WTC11 (cell line): ENCODE measurements around the gene ARG2. TPM values are rescaled to one million over a fixed set of nuclear protein-coding genes. Genes with fewer than 3 reads are reported as not detected.
A peak's percentile ranks its signal among the peaks of the same experiment; 100 is the strongest.

Experiments
- ATAC-seq: fragments of 200-7000 bp; cut with Tn5 transposase; 2 replicates; pipeline ENCODE4 v1.10.0; 2021; ENCODE audit warnings: mild to moderate bottlenecking, moderate library complexity
- CTCF ChIA-PET: fragments of 300-600 bp; sonication (Branson Sonifier 250); formaldehyde crosslinking; loops from one replicate; lab custom pipeline; 2021; ENCODE audit warnings: antibody characterized with exemption; lab: Charles Lee
- POLR2A ChIA-PET: fragments of 350-600 bp; sonication (Branson Sonifier 250); formaldehyde crosslinking; loops from one replicate; lab custom pipeline; 2021; ENCODE audit warnings: antibody characterized with exemption; lab: Charles Lee
- DNase-seq: peaks from one replicate; pipeline ENCODE4 v3.0.0; 2021; ENCODE audit warnings: low spot score
- H3K27ac Mint-ChIP-seq: 2 replicates; pipeline ENCODE4 v1.8.0; 2021; ENCODE audit warnings: mixed read lengths
- H3K27me3 Mint-ChIP-seq: 2 replicates; pipeline ENCODE4 v1.8.0; 2021; ENCODE audit warnings: low read depth, mild to moderate bottlenecking, moderate library complexity, mixed read lengths
- H3K36me3 Mint-ChIP-seq: 2 replicates; pipeline ENCODE4 v1.8.0; 2021; ENCODE audit warnings: mixed read lengths
- H3K4me1 Mint-ChIP-seq: 2 replicates; pipeline ENCODE4 v1.8.0; 2022; ENCODE audit warnings: mixed read lengths
- H3K4me3 Mint-ChIP-seq: 2 replicates; pipeline ENCODE4 v1.8.0; 2021; ENCODE audit warnings: mild to moderate bottlenecking, moderate library complexity, mixed read lengths
- H3K9me3 Mint-ChIP-seq: 2 replicates; pipeline ENCODE4 v1.8.0; 2021; ENCODE audit warnings: mixed read lengths
- CREM ChIP-seq: sonication (generic); formaldehyde crosslinking; IDR thresholded peaks from 2 replicates; pipeline ENCODE4 v1.8.1; 2022; ENCODE audit warnings: mild to moderate bottlenecking, missing genetic modification reagents, moderate library complexity
- ERG ChIP-seq: fragments of 250-450 bp; sonication (Bioruptor Pico); IDR thresholded peaks from 2 replicates; pipeline ENCODE4 v1.8.0; 2021; ENCODE audit warnings: mild to moderate bottlenecking
- JAZF1 ChIP-seq: fragments of 250-450 bp; sonication (Bioruptor Pico); IDR thresholded peaks from 2 replicates; pipeline ENCODE4 v1.9.0; 2021; ENCODE audit warnings: moderate library complexity, mild to moderate bottlenecking, inconsistent platforms
- KAT7 ChIP-seq: sonication (generic); formaldehyde crosslinking; IDR thresholded peaks from 2 replicates; pipeline ENCODE4 v1.8.1; 2023; ENCODE audit warnings: missing genetic modification reagents, mild to moderate bottlenecking, borderline replicate concordance
- NR1H2 ChIP-seq: sonication (generic); formaldehyde crosslinking; IDR thresholded peaks from 2 replicates; pipeline ENCODE4 v1.9.0; 2021; ENCODE audit warnings: mild to moderate bottlenecking, moderate library complexity, missing genetic modification reagents
- NR2C2 ChIP-seq: sonication (generic); formaldehyde crosslinking; IDR thresholded peaks from 2 replicates; pipeline ENCODE4 v1.8.0; 2022; ENCODE audit warnings: mild to moderate bottlenecking, missing genetic modification reagents
- RORB ChIP-seq: fragments of 250-450 bp; sonication (Bioruptor Pico); IDR thresholded peaks from 2 replicates; pipeline ENCODE4 v1.9.0; 2021; ENCODE audit warnings: mild to moderate bottlenecking
- SP1 ChIP-seq: sonication (generic); formaldehyde crosslinking; conservative IDR thresholded peaks from 2 replicates; pipeline ENCODE4 v1.8.1; 2022; ENCODE audit warnings: missing genetic modification reagents
- TEAD4 ChIP-seq: sonication (generic); formaldehyde crosslinking; IDR thresholded peaks from 2 replicates; pipeline ENCODE4 v1.8.0; 2022; ENCODE audit warnings: mild to moderate bottlenecking, missing genetic modification reagents
- ZNF219 ChIP-seq: sonication (generic); formaldehyde crosslinking; IDR thresholded peaks from 2 replicates; pipeline ENCODE4 v1.8.0; 2023; ENCODE audit warnings: missing genetic modification reagents, mild to moderate bottlenecking, borderline replicate concordance
- ZNF317 ChIP-seq: sonication (generic); formaldehyde crosslinking; IDR thresholded peaks from 2 replicates; pipeline ENCODE4 v1.8.1; 2023; ENCODE audit warnings: low read depth, mild to moderate bottlenecking, moderate library complexity, missing genetic modification reagents, borderline replicate concordance
- ZNF416 ChIP-seq: fragments of 250-450 bp; sonication (Bioruptor Pico); IDR thresholded peaks from 2 replicates; pipeline ENCODE4 v1.9.0; 2021; ENCODE audit warnings: mild to moderate bottlenecking, inconsistent platforms
- ZNF423 ChIP-seq: fragments of 250-450 bp; sonication (Bioruptor Pico); IDR thresholded peaks from 2 replicates; pipeline ENCODE4 v2.1.2; 2022; ENCODE audit warnings: mild to moderate bottlenecking, moderate library complexity
- ZNF425 ChIP-seq: fragments of 250-450 bp; sonication (Bioruptor Pico); conservative IDR thresholded peaks from 2 replicates; pipeline ENCODE4 v1.9.0; 2021; ENCODE audit warnings: mild to moderate bottlenecking
- total RNA-seq: library from RNA; stranded (reverse); gene quantifications from 3 replicates; pipeline ENCODE4 v1.2.3, GENCODE V29; 2021
- TF ChIP-seq, protein P1 (sequence below): sonication (generic); formaldehyde crosslinking; IDR thresholded peaks from 2 replicates; pipeline ENCODE4 v1.8.0; 2022; ENCODE audit warnings: mild to moderate bottlenecking, missing genetic modification reagents
- TF ChIP-seq, protein P2 (sequence below): sonication (generic); formaldehyde crosslinking; IDR thresholded peaks from 2 replicates; pipeline ENCODE4 v1.8.1; 2023; ENCODE audit warnings: mild to moderate bottlenecking, missing genetic modification reagents, borderline replicate concordance
- TF ChIP-seq, protein P3 (sequence below): sonication (generic); formaldehyde crosslinking; IDR thresholded peaks from 2 replicates; pipeline ENCODE4 v1.8.0; 2022; ENCODE audit warnings: missing genetic modification reagents
- TF ChIP-seq, protein P4 (sequence below): fragments of 250-450 bp; sonication (Bioruptor Pico); IDR thresholded peaks from 2 replicates; pipeline ENCODE4 v1.9.0; 2021; ENCODE audit warnings: mild to moderate bottlenecking
- TF ChIP-seq, protein P5 (sequence below): sonication (generic); formaldehyde crosslinking; IDR thresholded peaks from 2 replicates; pipeline ENCODE4 v1.8.1; 2023; ENCODE audit warnings: mild to moderate bottlenecking, missing genetic modification reagents

The ARG2 gene
- total RNA-seq, 1 experiment from 2014 or later: 29.8 TPM

GRCh38 chr14:67694791-67695393 lies 75.2 kb downstream of the ARG2 start (continued):
- TF ChIP-seq ERG (CRISPR knock-in tag) (no peak), RORB (CRISPR knock-in tag) (no peak)
- TF ChIP-seq, protein P1, sequence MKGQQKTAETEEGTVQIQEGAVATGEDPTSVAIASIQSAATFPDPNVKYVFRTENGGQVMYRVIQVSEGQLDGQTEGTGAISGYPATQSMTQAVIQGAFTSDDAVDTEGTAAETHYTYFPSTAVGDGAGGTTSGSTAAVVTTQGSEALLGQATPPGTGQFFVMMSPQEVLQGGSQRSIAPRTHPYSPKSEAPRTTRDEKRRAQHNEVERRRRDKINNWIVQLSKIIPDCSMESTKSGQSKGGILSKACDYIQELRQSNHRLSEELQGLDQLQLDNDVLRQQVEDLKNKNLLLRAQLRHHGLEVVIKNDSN (CRISPR knock-in tag): 0 out of 2 replicates have a peak, but pooled peaks have one; percentile 3

- H3K36me3 Mint-ChIP-seq: peaks cover 29% of the 10 kb centered on the region
- peak within 1 kb of the TSS; percentile 99 for H3K27ac Mint-ChIP-seq
- peaks cover 11% of the 10 kb centered on the region for H3K4me1 Mint-ChIP-seq
- peak within 1 kb of the TSS; percentile 96 for H3K4me3 Mint-ChIP-seq
- H3K27me3 Mint-ChIP-seq: peaks cover 11% of the 10 kb centered on the region
- 0 out of 2 replicates have a peak, but pooled peaks cover 3% of the 10 kb centered on the region for H3K9me3 Mint-ChIP-seq
- ATAC-seq (peak; percentile 93), DNase-seq (peak; percentile 86)
- CTCF ChIA-PET: interaction anchor here (0.5 to 2.6 kb wide), 14 partner anchors 9 to 336 kb away, joined by 3 to 23 read pairs (median 4); partner anchors contain the start of genes ARG2, ATP6V1D and PIGH
- POLR2A ChIA-PET: interaction anchor here (0.6 to 2.1 kb wide), 19 partner anchors 9 to 1499 kb away, joined by 3 to 21 read pairs (median 4); partner anchors contain the start of genes ARG2, ATP6V1D, EIF2S1 and PIGH
- TF ChIP-seq ZNF423: no peak
- TF ChIP-seq CREM (CRISPR knock-in tag): 0 out of 2 replicates have a peak, but pooled peaks have one; percentile 18
- TF ChIP-seq ZNF219 (CRISPR knock-in tag): no peak
- TF ChIP-seq JAZF1 (CRISPR knock-in tag): no peak
- TF ChIP-seq, protein P2, sequence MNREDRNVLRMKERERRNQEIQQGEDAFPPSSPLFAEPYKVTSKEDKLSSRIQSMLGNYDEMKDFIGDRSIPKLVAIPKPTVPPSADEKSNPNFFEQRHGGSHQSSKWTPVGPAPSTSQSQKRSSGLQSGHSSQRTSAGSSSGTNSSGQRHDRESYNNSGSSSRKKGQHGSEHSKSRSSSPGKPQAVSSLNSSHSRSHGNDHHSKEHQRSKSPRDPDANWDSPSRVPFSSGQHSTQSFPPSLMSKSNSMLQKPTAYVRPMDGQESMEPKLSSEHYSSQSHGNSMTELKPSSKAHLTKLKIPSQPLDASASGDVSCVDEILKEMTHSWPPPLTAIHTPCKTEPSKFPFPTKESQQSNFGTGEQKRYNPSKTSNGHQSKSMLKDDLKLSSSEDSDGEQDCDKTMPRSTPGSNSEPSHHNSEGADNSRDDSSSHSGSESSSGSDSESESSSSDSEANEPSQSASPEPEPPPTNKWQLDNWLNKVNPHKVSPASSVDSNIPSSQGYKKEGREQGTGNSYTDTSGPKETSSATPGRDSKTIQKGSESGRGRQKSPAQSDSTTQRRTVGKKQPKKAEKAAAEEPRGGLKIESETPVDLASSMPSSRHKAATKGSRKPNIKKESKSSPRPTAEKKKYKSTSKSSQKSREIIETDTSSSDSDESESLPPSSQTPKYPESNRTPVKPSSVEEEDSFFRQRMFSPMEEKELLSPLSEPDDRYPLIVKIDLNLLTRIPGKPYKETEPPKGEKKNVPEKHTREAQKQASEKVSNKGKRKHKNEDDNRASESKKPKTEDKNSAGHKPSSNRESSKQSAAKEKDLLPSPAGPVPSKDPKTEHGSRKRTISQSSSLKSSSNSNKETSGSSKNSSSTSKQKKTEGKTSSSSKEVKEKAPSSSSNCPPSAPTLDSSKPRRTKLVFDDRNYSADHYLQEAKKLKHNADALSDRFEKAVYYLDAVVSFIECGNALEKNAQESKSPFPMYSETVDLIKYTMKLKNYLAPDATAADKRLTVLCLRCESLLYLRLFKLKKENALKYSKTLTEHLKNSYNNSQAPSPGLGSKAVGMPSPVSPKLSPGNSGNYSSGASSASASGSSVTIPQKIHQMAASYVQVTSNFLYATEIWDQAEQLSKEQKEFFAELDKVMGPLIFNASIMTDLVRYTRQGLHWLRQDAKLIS: no peak
- peak; percentile 80 for TF ChIP-seq SP1 (CRISPR knock-in tag)
- TF ChIP-seq, protein P3, sequence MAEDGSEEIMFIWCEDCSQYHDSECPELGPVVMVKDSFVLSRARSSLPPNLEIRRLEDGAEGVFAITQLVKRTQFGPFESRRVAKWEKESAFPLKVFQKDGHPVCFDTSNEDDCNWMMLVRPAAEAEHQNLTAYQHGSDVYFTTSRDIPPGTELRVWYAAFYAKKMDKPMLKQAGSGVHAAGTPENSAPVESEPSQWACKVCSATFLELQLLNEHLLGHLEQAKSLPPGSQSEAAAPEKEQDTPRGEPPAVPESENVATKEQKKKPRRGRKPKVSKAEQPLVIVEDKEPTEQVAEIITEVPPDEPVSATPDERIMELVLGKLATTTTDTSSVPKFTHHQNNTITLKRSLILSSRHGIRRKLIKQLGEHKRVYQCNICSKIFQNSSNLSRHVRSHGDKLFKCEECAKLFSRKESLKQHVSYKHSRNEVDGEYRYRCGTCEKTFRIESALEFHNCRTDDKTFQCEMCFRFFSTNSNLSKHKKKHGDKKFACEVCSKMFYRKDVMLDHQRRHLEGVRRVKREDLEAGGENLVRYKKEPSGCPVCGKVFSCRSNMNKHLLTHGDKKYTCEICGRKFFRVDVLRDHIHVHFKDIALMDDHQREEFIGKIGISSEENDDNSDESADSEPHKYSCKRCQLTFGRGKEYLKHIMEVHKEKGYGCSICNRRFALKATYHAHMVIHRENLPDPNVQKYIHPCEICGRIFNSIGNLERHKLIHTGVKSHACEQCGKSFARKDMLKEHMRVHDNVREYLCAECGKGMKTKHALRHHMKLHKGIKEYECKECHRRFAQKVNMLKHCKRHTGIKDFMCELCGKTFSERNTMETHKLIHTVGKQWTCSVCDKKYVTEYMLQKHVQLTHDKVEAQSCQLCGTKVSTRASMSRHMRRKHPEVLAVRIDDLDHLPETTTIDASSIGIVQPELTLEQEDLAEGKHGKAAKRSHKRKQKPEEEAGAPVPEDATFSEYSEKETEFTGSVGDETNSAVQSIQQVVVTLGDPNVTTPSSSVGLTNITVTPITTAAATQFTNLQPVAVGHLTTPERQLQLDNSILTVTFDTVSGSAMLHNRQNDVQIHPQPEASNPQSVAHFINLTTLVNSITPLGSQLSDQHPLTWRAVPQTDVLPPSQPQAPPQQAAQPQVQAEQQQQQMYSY (CRISPR knock-in tag): no peak
- 0 out of 2 replicates have a peak, but pooled peaks have one; percentile 7 for TF ChIP-seq NR1H2 (CRISPR knock-in tag)
- TF ChIP-seq ZNF317 (CRISPR knock-in tag): no peak
- TF ChIP-seq, protein P4, sequence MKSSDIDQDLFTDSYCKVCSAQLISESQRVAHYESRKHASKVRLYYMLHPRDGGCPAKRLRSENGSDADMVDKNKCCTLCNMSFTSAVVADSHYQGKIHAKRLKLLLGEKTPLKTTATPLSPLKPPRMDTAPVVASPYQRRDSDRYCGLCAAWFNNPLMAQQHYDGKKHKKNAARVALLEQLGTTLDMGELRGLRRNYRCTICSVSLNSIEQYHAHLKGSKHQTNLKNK (CRISPR knock-in tag): no peak
- TF ChIP-seq, protein P5, sequence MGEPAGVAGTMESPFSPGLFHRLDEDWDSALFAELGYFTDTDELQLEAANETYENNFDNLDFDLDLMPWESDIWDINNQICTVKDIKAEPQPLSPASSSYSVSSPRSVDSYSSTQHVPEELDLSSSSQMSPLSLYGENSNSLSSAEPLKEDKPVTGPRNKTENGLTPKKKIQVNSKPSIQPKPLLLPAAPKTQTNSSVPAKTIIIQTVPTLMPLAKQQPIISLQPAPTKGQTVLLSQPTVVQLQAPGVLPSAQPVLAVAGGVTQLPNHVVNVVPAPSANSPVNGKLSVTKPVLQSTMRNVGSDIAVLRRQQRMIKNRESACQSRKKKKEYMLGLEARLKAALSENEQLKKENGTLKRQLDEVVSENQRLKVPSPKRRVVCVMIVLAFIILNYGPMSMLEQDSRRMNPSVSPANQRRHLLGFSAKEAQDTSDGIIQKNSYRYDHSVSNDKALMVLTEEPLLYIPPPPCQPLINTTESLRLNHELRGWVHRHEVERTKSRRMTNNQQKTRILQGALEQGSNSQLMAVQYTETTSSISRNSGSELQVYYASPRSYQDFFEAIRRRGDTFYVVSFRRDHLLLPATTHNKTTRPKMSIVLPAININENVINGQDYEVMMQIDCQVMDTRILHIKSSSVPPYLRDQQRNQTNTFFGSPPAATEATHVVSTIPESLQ (CRISPR knock-in tag): no peak
- no peak for TF ChIP-seq TEAD4 (CRISPR knock-in tag)
- TF ChIP-seq KAT7 (CRISPR knock-in tag): no peak
- no peak for TF ChIP-seq ZNF416 (CRISPR knock-in tag)
- no peak for TF ChIP-seq NR2C2 (CRISPR knock-in tag)
- no peak for TF ChIP-seq ZNF425 (CRISPR knock-in tag)
Observed at GRCh38 chr14:67695394-67695949, 75.8 kb downstream of the ARG2 start, which contains the start of gene RDH11. RDH11 (minus strand) TSS chr14:67695764; CDS start chr14:67695703, 61 bp downstream.
